Activated CD4-positive, CD25-positive, alpha-beta regulatory T cell treated with anti-CD3 and anti-CD28 coated beads, Interleukin-2, amount 50 U/mL, for 24 hours (primary cell): ENCODE measurements around the gene ARAP2.

ENCODE experiments used
- ATAC-seq, 2 donors: fragments of 150-1000 bp; cut with Tn5 transposase; one replicate each; pipeline ENCODE4 v1.10.0; 2021; ENCODE audit warnings: mild to moderate bottlenecking in 1 of 2, moderate library complexity in 1 of 2

The ARAP2 gene

DNA sequence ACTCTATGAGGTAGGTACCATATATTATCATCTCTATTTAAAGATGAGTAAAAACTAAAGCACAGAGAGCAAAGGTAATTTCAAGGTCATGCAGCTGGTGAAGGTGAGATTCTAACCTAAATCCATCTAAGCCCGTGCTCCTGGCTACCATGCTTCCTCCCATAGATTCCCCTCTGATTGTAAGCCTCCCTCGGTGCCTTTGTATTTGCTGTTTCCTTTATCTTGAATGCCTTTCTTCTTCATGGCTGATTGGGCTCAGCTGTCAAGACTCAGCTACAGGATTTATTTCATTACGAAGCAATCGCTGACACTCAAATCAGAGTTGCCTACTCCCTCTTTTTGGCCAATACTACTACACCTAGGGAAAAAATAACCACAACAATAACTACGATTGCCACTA, 217.1 kb downstream of the ARAP2 start:
- no peak for ATAC-seq

DNA sequence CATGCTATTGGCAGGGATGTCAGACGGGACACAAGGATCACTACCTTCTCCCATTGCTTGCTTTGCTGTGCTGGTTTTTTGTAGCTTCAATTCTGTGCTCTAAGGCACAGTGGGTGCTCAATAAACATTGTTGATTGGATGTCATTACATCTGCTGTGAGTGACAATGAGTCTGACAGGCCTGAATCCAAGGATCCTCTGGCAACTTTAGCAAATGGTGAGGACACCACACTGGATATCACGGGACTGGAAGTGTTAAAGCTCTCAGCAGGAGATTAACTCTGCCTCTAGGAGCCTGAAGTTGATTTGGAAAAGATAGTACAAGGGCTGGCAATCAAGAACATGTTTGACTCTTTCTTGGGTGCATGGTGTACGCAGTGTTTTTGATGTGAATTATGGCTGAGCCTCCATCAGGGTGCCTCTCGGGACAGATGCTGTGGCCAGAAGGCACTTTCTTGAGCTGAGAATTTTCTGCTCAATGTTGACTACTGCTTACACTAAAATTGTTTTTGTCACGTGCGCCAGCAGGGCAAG, 217.9 kb downstream of the ARAP2 start:
- no peak for ATAC-seq

DNA sequence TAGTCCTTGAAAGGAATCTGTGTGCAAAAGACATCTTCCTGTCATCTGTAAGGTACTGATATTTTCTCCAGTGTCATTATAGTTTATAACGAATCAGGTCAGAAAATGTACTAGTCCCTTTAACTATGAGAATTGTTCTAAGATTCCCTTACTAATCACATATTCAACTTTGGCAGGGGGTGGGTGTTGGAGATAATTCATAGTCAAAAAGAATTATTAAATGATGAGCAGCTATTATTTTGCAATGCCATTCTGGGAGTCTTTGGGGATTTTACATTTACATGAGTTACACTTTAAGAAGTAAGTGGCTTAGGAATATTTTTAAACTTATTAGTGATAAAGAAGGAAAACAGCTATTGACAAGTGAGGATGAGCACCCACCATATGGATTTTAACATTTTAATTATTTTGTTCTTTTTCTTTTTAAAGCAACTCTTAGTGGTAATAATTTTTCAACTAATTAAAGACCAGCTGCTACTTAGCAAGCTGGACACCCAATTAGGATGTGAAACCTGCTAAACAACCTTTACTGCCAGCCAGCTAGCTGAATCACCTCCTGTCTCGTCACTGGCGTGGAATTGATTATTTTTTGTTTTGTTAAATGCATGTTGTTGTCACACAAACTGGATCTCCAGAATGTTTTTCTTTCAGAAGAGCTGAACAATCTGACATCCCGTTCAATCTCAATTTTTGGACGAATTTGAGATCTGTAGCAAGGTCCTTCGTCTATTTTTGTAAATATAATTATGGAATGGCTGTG, 219.2 kb downstream of the ARAP2 start:
- ATAC-seq: no peak

DNA sequence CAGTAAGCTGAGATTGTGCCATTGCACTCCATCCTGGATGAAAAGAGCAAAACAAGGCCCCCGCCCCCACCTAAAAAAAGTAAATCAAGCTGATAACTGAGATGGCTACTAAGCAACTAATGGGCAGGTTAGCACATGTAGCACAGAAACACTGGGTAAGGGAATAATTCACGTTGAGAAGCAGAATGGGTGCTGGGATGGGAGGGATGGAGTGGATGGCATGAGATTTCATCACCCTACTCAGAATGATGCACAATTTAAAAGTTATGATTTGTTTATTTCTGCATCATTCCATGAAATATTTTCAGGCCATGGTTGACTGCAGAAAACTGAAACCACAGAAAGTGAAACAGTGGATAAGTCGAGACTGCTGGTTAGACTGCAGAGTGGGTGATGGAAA, 224.0 kb downstream of the ARAP2 start:
- ATAC-seq: no peak
